C4-2B (cell line): ENCODE measurements around the gene OSBPL2.

Source experiments
- H3K27ac ChIP-seq: fragments of 450-650 bp; 2 replicates; pipeline ENCODE4 v1.5.1; 2017
- CTCF ChIP-seq: fragments of 450-650 bp; conservative IDR thresholded peaks from 2 replicates; pipeline ENCODE4 v1.5.1; 2017; ENCODE audit warnings: mild to moderate bottlenecking
- ZFX ChIP-seq: fragments of 450-650 bp; IDR thresholded peaks from 2 replicates; pipeline ENCODE4 v1.6.1; 2017

The OSBPL2 gene

DNA sequence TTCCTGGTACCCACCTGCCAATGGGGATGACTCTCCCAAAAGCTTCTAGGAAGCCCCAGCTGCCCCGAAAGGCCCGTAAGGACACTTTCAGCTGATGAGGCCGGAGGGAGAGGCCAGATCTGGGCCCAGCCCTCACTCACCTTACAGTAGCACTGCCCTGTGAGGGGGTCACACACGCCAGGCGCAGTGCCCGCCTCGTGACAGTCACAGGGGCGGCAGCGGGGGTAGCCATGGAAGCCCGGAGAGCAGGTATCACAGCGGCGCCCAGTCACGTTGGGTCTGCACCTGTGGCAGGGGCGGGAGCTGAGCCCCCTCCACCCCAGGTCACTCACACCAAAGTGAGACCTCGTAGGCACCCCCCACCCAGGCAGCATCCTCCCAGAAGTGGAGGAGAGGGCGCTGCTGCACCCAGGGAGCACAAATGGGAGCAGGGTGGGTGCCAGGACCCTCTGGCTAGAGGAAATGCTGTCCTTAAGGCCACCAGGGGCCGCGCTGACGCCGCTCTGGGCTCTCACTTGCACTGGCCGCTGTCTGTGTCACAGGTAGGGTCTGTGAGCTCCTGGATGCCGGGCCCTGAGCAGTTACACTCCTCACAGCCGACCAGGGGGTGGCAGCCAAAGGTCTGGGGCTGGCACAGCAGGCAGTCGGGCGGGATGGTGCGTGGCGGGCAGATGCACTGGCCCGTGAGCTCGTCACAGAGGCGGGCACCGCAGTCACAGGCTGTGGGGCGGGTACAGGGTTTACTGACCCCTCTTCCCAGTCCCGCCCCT lies 89.6 kb downstream of the OSBPL2 start:
- TF ChIP-seq CTCF (no peak), ZFX (no peak)
- H3K27ac ChIP-seq: no peak overlapping the region

DNA sequence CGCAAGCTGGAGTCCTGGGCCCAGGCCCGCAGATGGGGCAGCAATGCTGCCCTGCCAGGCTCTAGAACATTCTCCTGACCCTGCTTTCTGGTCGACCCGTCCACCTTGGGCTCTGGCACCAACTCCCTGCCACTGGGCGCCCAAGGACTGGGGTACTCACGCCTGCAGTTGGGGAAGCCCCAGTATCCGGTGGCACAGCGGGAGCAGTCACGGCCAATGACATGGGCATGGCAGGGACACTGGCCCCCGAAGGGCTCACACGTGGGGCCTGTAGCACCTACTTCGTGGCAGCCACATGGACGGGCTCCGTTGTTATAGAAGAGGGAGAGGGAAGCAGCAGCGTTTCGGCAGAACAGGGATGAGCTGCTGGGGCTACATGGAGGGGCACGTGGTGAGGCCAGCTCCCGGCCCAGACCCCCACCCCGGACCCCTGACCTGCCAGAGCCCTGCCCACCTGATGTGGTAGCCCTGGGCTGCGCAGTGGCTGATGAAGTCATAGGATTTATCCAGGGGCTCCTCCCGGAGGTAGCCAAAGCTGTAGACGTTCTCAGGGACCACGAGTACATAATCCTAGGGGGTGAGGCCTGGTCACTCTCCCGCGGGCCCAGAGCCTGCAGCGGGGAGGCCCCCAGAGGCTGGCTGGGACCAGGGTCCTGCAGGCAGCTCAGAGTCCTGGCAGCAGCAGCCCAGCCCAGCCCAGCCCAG lies 90.5 kb downstream of the OSBPL2 start:
- no peak overlapping the region for H3K27ac ChIP-seq

GRCh38 chr20:62329389-62330377 lies 91.4 kb downstream of the OSBPL2 start:
- no peak overlapping the region for H3K27ac ChIP-seq
- no peak for TF ChIP-seq CTCF
- no peak for TF ChIP-seq ZFX

More for the DNA sequence above, 90.5 kb downstream of the OSBPL2 start:
- no peak for TF ChIP-seq ZFX
- no peak for TF ChIP-seq CTCF

GRCh38 chr20:62330576-62331317 lies 92.4 kb downstream of the OSBPL2 start:
- TF ChIP-seq ZFX (no peak), CTCF (no peak)
- no peak overlapping the region for H3K27ac ChIP-seq

DNA sequence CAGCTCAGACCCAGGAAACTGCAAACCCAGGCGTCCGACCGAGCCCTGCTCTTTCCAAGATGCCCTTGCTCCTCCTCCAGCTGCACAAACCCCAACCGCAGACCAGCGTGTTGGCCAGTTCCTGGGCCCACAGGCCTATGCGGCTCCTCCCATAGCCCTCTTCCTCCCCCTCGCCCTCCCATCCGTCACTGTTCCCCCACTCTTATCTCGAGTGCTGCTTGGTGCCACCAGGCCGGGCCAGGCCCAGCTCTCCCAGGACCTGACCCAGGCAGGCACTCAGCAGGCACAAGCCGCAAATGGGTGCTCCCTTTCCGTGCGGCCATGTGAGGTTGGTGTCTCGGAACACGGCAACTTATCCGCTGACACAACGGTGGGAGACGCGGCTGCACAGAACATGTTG lies 93.0 kb downstream of the OSBPL2 start:
- H3K27ac ChIP-seq: no peak overlapping the region
- TF ChIP-seq CTCF (no peak), ZFX (no peak)

GRCh38 chr20:62332421-62332820 lies 94.1 kb downstream of the OSBPL2 start:
- TF ChIP-seq ZFX: no peak
- no peak for TF ChIP-seq CTCF
- H3K27ac ChIP-seq: no peak overlapping the region
